OCI-LY1 (cell line): ENCODE data around the gene SPAG4.

Experiments
- H2AFZ ChIP-seq: fragments of 200-600 bp; sonication (generic), shearing (Covaris generic); 2 replicates; pipeline ENCODE4 v1.6.0; 2014; ENCODE audit warnings: antibody characterized with exemption, mild to moderate bottlenecking, low read length
- H3F3A ChIP-seq: fragments of 200-600 bp; sonication (generic), shearing (Covaris generic); 2 replicates; pipeline ENCODE4 v1.6.0; 2014; ENCODE audit warnings: mild to moderate bottlenecking, antibody characterized with exemption, low read length, moderate library complexity; ENCODE audit not compliant: insufficient read depth
- H3K27ac ChIP-seq: fragments of 200-600 bp; sonication (generic); 2 replicates; pipeline ENCODE4 v1.5.1; 2014; ENCODE audit warnings: low read length, mixed run types, mild to moderate bottlenecking, low read depth; ENCODE audit not compliant: poor library complexity, severe bottlenecking
- H3K27me3 ChIP-seq: fragments of 200-600 bp; sonication (generic); 2 replicates; pipeline ENCODE4 v1.6.0; 2014; ENCODE audit warnings: antibody characterized with exemption, mild to moderate bottlenecking, low read length, moderate library complexity; ENCODE audit not compliant: insufficient read depth
- H3K36me3 ChIP-seq: fragments of 200-600 bp; sonication (generic); 2 replicates; pipeline ENCODE4 v1.6.1; 2014; ENCODE audit warnings: mild to moderate bottlenecking, antibody characterized with exemption, low read length, moderate library complexity, mixed read lengths; ENCODE audit not compliant: insufficient read depth
- H3K4me1 ChIP-seq: fragments of 200-600 bp; sonication (generic); 2 replicates; pipeline ENCODE4 v1.5.1; 2014; ENCODE audit warnings: mild to moderate bottlenecking, low read length, moderate library complexity; ENCODE audit not compliant: insufficient read depth, severe bottlenecking
- H3K4me2 ChIP-seq: fragments of 200-600 bp; sonication (generic), shearing (Covaris generic); 2 replicates; pipeline ENCODE4 v1.6.1; 2014; ENCODE audit warnings: low read length
- H3K4me3 ChIP-seq: fragments of 200-600 bp; sonication (generic); 2 replicates; pipeline ENCODE4 v1.5.1; 2014; ENCODE audit warnings: low read length, low read depth, mild to moderate bottlenecking, mixed read lengths; ENCODE audit not compliant: poor library complexity, severe bottlenecking
- H3K79me2 ChIP-seq: fragments of 200-600 bp; shearing (Covaris generic); 2 replicates; pipeline ENCODE4 v1.6.1; 2016; ENCODE audit warnings: mixed run types, low read length, mixed read lengths; ENCODE audit not compliant: insufficient read depth
- H3K9ac ChIP-seq: fragments of 200-600 bp; sonication (generic), shearing (Covaris generic); 2 replicates; pipeline ENCODE4 v1.6.1; 2014; ENCODE audit warnings: mild to moderate bottlenecking, low read length, mixed read lengths
- H3K9me2 ChIP-seq: fragments of 200-600 bp; sonication (generic), shearing (Covaris generic); 2 replicates; pipeline ENCODE4 v1.6.1; 2014; ENCODE audit warnings: low read depth, mild to moderate bottlenecking, low read length, mixed read lengths
- H3K9me3 ChIP-seq: fragments of 200-600 bp; shearing (Covaris generic); 2 replicates; pipeline ENCODE4 v1.6.1; 2014; ENCODE audit warnings: low read length, mixed read lengths
- H4K20me1 ChIP-seq: fragments of 200-600 bp; sonication (generic), shearing (Covaris generic); 2 replicates; pipeline ENCODE4 v1.6.0; 2016; ENCODE audit warnings: mild to moderate bottlenecking, low read length; ENCODE audit not compliant: insufficient read depth
- EZH2 ChIP-seq: fragments of 200-600 bp; sonication (generic), shearing (Covaris generic); IDR thresholded peaks from 2 replicates; pipeline ENCODE4 v1.8.0; 2017; ENCODE audit warnings: borderline replicate concordance, mixed run types, mild to moderate bottlenecking, antibody characterized with exemption, low read length, moderate library complexity, mixed read lengths
- TF ChIP-seq, protein P1 (sequence below): fragments of 200-600 bp; sonication (generic), shearing (Covaris generic); IDR thresholded peaks from 2 replicates; pipeline ENCODE4 v1.5.1; 2017; ENCODE audit warnings: mild to moderate bottlenecking, antibody characterized with exemption, low read length, moderate library complexity, mixed read lengths

The SPAG4 gene

DNA sequence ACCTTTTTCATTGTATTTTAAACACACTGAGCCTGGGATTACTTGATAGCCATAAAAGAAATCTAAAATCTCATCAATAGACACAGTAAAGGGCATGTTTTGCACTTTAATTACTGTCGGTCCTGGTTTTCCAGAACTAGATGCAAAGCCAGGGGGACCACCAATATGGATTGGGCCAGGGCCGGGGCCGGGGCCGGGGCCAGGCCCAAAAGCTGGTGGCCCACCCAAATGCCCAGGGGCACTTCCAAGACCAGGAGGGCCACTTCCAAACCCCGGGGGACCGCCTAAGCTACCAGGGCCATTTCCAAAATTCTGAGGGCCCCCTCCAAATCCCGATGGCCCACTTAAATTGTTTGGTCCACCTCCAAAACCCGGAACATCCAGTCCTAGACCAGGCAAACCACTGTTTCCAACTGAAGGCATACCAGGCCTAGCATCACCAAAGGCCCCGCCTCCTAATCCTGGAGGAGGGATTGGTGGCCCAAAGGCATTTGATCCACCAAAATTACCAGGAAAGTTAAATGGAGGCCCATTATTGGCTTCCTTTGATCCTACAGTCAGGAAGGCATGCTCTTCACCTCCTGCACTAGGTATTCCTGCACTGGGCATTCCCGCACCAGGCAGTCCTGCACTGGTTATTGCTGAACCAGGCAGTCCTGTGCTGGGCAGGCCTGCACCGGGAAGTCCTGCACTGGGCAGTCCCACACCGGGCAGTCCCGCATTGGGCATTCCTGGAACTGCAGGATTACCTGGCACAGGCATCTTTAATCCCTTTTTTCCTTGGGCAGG is 37.2 kb downstream of the SPAG4 start:
- Histone ChIP-seq H3K4me2 (no peak overlapping the region), H3F3A (no peaks in the 10 kb centered on the region), H3K36me3 (peaks cover 98% of the 10 kb centered on the region), H4K20me1 (no peaks in the 10 kb centered on the region), H3K9ac (no peak overlapping the region), H3K9me2 (no peaks in the 10 kb centered on the region), H3K27ac (no peak overlapping the region), H3K27me3 (no peaks in the 10 kb centered on the region), H3K9me3 (peaks cover 5% of the 10 kb centered on the region; the same call in 1 of the 2 replicates), H3K4me3 (no peak overlapping the region), H3K79me2 (peaks cover 98% of the 10 kb centered on the region), H2AFZ (no peak overlapping the region), H3K4me1 (no peaks in the 10 kb centered on the region)
- TF ChIP-seq EZH2, result no peak
- TF ChIP-seq, protein P1, sequence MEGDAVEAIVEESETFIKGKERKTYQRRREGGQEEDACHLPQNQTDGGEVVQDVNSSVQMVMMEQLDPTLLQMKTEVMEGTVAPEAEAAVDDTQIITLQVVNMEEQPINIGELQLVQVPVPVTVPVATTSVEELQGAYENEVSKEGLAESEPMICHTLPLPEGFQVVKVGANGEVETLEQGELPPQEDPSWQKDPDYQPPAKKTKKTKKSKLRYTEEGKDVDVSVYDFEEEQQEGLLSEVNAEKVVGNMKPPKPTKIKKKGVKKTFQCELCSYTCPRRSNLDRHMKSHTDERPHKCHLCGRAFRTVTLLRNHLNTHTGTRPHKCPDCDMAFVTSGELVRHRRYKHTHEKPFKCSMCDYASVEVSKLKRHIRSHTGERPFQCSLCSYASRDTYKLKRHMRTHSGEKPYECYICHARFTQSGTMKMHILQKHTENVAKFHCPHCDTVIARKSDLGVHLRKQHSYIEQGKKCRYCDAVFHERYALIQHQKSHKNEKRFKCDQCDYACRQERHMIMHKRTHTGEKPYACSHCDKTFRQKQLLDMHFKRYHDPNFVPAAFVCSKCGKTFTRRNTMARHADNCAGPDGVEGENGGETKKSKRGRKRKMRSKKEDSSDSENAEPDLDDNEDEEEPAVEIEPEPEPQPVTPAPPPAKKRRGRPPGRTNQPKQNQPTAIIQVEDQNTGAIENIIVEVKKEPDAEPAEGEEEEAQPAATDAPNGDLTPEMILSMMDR, result no peak

DNA sequence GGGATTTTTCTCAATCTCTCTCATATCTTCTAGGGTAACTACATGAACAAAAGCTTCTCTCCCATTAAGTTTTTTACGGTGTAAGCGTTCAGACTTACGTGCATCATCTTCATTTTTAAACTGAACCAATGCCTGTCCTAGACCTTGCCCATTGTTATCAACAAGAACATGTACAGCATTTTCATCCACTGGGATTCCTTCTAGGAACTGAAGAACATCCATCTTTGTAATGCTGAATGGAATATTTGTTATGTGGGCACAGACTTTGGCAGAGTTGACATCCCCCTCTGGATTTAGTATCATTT is 37.8 kb downstream of the SPAG4 start:
- Histone ChIP-seq H3F3A (no peaks in the 10 kb centered on the region), H3K9me2 (no peaks in the 10 kb centered on the region), H2AFZ (no peak overlapping the region), H3K36me3 (peaks cover 97% of the 10 kb centered on the region), H3K4me3 (no peak overlapping the region), H4K20me1 (no peaks in the 10 kb centered on the region), H3K4me1 (no peaks in the 10 kb centered on the region), H3K9ac (no peak overlapping the region), H3K79me2 (peaks cover 100% of the 10 kb centered on the region), H3K4me2 (no peak overlapping the region), H3K27me3 (no peaks in the 10 kb centered on the region), H3K9me3 (peaks cover 5% of the 10 kb centered on the region; the same call in 1 of the 2 replicates), H3K27ac (no peak overlapping the region)
- no peak for TF ChIP-seq EZH2
- TF ChIP-seq, protein P1, result no peak

DNA sequence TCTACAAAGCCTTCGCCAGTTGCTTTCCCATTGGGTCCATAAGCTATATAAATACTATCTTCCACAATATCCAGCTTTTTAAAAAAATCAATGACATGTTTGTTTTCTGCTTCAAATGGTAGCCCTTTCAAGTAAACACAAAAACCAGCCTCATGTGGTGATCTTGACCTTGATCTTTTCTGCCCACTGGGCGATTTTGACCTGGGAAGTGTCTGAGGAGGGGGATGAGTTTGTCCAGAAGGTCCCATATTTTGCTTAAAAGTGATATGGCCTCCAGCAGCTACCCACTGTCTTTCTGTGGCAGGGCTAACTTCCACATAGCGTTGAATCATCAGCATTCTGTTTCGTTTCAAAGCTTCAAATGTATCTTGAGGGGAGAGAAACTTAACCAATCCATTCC is 38.3 kb downstream of the SPAG4 start:
- H2AFZ ChIP-seq, result no peak overlapping the region
- no peak overlapping the region for H3K9ac ChIP-seq
- H3K36me3 ChIP-seq, result peaks cover 97% of the 10 kb centered on the region
- no peak for TF ChIP-seq EZH2
- TF ChIP-seq, protein P1, result no peak
- H3K4me2 ChIP-seq, result no peak overlapping the region
- H3K27ac ChIP-seq, result no peak overlapping the region
- no peaks in the 10 kb centered on the region for H3K27me3 ChIP-seq
- H3K9me2 ChIP-seq, result no peaks in the 10 kb centered on the region
- H3K4me3 ChIP-seq, result no peak overlapping the region
- peaks cover 100% of the 10 kb centered on the region for H3K79me2 ChIP-seq
- H4K20me1 ChIP-seq, result no peaks in the 10 kb centered on the region
- H3K4me1 ChIP-seq, result no peaks in the 10 kb centered on the region
- no peaks in the 10 kb centered on the region for H3F3A ChIP-seq
- H3K9me3 ChIP-seq, result peaks cover 5% of the 10 kb centered on the region; the same call in 1 of the 2 replicates
